ENCODE measurements around the gene FXYD6.

FXYD6 gene

DNA sequence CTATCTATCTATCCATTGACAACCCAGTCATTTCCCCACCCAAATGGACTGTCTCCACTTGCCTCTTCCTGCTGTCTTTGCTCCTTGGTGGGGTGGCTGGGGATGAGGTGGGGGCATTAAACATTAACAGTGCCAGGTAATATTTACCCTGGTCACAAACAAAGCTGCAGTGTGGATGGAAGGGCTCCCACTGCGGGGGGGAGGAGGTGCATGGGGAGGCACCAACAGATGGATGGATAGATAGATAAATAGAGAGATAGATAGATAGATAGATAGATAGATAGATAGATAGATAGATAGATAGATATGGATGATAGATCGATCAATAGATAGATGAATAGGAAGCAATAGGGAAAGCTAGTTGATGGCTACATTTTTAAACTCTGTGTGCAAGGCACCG is 49.6 kb downstream of the FXYD6 start:
- DNase-seq: no peak

DNA sequence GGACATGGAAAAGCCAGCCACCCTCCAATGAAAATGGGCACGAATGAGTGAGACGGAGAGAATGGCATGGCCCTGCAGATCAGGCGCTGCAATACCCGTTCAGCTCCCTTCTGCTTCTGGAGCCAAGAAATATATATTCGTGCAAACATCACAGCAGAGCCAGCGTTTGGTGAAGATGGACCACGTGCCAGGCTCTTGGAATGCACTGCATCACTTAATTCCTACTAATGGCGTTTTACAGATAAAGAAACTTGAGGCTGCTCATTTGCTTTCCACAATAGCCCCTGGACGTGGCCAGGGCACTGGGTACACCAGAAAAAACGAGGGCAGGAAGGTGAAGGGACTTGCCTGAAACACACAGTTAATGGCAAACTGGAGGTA is 50.3 kb downstream of the FXYD6 start:
- no peak for DNase-seq

DNA sequence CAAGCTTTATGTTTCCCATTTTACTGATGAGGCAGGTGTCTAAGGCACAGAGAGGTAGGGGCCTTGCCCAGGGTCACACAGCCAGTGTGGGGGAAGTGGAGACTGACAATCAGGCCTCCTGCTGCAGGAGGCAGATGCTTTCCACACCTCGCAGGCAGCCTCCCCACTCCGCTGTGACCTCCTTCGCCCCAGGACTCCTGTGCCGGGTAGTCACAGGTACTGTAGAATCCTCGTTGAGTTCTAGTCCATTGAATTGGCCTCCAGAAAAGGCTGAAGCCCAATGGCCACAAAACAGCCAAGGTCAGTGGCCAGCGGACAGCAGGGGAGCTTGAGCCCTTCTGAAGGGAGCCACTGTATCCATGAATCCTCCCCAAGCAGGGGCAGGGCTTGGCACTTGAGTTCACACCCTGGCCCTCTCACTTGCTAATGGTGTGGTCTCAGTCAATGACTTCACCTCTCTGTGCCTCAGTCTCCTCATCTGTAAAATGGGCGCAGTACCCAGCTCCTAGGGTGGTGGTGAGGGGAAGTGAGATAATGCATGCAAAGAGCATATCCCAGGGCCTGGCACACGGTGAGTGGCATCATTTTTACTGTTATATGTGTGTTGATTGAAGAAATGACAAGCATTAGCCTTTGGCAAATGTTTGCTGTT is 50.8 kb downstream of the FXYD6 start:
- DNase-seq: no peak

DNA sequence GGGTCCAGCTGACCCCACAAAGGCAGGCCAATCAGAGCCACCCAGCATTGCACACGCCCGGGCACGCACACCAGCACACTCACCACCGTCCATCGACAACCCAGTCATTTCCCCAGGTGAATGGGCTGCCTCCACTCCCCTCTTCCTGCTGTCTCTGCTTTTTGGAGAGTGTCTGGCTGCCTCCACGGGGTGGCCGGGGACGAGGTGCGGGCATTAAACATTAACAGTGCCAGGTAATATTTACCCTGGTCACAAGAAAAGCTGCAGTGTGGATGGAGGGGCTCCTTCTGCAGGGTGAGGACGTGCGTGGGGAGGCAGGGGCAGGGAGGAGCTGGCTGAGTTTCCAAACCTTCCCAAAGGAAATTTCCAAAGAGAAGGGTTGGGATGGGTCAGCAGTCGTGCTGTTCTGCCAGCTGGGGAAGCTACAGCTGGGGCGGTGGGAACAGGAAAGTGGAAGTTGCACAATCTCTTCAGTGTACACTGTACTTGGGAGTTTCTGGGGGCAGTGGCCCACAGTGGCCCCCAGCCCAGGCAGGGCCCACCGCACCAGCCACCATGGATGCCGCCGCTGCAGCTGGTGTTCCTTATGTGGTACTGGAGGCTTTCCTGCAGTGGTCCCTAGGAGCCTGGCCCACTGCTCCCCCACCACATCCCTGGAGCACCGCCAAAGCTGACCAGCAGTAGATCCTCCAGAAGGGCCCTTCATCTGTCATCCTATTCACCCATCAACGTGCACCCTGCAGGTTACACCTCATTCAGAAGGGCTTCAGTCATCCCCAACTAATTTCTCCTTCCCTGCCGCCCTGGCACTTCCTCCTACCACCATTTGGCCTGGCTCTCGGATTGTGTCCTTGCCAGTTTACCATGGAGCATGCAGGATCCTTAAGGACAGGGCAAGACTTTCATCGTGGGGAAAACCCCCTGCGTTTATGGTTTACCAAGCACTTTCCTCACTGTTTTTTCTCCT is 51.6 kb downstream of the FXYD6 start, which contains the start of gene FXYD2:
Gene FXYD2, minus strand, starts transcription at position 174 of the 967 bp plus-strand sequence. Its CDS starts 66 bp downstream, at position 108.
- DNase-seq: no peak

DNA sequence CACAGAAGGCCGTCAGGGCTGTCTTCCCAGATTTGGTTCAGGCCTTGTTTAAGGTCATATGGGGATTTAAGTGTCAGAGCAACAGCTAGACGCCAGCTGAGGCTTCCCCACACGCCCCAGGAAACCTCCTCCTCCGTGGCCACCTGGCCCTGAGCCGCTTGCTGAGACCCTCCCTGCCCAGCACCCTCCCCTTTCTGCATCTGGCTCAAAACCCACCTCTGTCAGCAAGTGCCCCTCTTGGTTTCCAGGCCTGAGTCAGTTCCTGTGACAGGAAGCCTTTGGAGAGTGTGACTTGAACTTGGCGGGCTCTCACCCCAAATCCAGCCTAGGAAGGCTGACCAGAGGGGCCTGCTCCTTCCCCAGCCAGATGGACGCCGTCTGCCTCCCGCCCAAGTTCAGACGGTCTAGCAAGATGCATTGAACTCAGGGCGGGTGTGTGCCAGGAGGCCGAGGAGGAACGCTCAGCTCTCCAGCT is 52.5 kb downstream of the FXYD6 start:
- peak; percentile 0 for DNase-seq

DNA sequence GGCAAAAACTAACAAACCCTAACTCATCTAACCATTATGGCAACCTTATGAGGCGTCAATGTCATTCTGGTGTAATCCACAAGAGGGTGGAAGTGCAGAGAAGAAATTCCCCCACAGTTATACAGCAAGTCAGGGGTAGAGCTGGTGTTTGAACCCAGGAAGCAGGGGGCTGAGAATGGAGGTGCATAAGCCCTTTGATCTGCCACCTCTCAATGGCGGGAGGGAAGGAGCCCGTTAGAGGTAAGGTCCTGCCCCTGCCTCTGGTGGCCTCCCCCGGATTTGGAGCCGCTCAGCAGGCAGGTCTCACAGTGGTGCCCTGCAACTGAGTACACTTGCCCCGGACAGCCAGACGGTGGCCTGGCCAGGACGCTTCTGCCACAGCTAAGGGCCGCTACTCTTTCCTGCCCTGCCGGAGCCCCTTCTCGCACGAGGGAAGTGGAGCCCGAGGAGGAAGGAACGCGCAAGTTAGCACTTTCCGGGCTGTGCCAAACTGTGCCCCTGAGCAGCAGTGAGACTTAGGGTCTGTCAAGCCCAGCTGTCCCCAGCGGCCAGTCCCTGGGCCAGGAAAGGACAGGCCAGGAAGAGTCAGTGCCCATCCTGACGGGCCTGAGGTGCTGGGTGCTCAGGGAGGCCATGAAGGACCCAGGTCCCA is 53.0 kb downstream of the FXYD6 start:
- no peak for DNase-seq

DNA sequence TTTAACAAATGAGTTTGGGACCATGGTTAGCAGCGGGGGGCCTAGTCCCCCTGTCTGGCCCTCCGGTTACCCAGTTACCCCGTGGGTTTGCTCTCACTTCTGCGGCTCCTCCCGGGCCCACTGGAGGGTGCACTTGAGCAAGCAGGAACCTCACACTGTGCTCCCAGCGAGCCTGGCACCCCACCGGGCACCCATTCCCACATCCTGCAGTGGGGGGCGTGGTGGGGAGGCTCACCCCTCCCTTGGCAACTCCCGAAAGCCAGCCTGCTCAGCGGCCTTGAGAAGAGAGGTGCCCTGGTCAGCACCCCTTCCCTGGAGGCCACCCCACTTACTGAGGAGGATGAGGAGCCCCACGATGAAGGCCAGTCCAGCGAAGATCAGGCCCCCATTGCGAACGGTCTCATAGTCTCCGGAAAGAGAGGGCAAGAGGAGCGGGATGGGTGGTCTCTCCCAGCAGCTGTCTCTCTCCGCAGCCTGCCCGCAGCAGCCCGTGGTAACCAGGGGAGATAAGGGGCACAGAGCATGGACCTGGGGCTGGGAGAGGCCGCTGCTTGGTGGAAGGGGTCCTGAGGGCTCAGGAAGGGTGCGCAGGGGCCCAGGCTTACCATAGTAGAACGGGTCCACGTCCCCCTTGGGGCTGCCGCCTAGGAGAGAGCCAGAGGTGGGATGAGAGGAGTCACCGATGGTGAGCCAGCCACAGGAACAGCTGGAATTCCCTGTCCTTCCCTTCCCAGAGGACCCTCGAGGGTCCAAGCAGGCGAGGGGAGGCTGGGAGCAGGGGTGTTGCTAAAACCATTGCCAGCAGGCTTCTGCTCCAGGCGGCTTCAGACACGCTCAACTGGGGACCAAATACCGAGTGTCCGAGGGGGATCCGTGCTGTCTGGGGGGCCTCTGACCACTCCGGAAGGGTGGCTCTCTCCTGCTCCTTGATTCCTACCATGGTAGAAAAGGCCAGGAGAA is 54.1 kb downstream of the FXYD6 start:
- DNase-seq: peak; percentile 0

DNA sequence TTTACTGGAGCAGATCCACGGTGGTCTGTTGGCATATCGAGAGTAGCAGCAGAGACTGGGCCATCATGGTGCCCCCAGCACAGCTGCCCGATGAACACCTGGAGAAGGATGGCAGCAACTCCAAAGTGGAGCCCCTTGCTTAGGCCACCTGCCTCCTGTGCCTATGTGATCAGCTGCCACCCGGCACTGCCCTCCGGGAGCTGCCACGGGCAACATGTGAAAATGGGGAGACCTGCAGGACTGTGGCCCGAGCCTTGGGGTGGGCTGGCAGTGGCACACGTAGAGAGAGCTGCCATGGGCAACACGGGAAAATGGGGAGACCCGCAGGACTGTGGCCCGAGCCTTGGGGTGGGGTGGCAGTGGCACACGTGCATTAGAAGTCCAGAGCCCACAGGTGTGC is 55.0 kb downstream of the FXYD6 start:
- DNase-seq: no peak

DNA sequence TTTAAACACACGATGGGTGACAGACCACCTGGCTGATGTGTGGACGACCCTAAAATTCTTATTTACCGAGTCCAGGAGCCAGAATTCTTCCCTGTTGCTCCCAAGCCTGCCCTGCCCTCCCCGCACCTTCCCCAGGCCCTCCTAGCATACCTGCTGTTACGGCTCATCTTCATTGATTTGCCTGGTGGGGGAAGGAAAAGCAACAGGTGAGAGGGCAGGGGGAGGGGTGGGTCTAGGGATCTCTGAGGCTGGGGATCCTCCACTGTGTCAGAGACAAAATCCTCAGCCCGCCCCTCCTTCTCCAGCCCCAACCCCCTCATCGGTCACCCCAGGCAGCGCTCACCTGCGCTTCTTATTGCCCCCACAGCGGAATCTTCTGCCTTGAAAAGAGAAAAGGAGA is 55.9 kb downstream of the FXYD6 start:
- no peak for DNase-seq

DNA sequence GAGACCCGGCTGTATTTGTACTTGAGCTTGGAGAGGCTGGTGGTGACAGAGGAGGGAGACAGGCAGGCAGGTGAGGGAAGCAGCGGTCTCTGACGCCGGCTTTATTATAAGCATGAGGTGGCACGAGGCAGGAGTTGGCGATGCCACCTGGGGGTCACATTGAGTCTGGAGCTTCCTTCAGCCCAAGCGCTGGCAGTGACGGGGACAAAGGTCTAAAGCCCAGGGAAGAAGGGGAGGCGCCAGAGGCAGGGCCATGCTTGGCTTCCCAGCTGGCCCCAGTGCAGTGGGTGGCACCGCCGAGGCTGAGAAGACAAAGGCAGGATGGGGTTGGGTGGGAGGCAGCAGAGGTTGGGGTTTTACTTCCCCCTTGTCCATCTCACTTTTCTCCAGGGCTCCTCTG is 56.4 kb downstream of the FXYD6 start:
- no peak for DNase-seq

DNA sequence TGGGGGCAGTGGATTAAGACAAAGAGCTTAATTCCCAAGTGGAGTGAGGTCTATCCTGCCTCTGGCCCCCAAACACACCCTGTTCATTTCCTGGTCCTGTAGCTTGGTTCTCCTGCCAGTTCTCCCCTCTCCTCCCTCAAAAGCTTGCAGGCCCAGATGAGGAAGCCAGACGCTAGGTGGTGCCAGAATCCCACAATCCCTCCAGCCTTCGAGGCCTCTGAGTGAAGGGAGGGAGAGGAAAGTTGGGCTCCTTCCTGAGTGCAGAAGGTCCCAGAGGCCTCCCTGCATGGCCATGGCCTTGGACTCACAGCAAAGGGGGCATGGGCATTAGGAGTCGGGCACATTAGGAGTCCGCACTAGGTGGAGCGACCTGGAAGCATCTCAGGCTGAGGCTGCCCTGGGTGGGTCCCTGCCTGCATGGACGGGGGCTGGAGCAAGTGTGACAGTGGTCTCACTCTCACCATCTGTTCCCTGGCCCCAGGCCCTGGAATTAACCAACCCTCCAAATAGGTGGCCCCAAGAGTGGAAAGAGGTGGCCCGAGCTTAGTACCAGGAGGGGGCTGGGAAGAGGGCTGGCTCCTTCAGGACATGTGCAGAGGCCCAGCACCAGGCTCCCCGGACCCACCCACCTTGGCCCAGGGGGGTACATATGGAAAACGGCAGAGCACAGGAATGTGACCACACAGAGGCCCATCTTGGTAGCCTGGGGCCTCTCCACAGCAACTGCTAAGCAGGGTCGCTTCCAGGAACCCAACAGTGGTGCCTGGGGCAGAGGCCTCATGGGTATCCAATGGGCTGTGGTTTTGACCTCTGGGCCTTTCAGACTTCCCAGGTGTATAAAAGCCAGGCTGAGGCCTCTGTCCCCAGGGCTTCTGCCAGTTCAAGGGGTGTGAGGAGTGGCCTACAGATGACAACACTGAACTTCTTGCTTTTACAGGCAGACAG is 57.1 kb downstream of the FXYD6 start:
- peak; percentile 59 for DNase-seq

DNA sequence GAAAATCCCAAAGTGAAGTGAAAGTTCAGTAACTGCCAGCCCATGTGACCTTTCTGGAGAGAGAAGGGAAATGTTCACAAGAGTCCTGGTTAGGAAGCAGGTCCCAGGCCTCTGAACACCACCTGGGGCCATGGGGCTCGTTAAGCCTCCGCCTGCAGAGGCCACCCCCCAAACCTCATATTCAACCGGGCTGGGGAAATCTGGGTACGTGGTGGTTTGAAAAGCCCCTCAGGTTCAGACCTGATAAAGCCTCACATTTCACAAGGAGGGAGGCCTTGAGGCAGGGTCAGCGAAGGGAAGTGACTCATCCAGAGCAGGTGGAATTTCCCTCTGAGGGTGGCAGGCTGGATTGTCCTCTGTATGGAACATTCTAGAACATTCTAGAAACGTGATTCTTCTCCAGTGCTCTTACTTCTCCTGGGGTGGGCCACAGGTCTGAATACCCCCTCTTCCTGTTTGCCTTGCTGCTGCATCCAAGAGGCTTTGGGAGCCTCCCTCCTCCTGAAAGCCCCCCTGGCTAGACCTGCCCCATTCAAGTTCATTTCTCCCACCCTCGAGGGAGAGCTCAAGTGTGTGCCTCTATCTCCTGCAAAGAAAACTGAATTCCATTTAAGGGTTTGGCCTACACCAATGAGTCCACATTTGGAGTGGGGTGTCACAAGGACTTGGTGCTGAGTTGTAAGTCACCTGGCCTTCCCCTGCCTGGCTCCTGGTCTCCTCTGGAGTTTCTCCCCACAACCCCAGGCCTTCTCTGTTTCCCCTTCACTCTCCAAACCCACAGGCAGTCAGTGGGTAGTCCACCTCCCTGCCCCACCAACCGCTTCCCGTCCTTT is 58.2 kb downstream of the FXYD6 start:
- no peak for DNase-seq

DNA sequence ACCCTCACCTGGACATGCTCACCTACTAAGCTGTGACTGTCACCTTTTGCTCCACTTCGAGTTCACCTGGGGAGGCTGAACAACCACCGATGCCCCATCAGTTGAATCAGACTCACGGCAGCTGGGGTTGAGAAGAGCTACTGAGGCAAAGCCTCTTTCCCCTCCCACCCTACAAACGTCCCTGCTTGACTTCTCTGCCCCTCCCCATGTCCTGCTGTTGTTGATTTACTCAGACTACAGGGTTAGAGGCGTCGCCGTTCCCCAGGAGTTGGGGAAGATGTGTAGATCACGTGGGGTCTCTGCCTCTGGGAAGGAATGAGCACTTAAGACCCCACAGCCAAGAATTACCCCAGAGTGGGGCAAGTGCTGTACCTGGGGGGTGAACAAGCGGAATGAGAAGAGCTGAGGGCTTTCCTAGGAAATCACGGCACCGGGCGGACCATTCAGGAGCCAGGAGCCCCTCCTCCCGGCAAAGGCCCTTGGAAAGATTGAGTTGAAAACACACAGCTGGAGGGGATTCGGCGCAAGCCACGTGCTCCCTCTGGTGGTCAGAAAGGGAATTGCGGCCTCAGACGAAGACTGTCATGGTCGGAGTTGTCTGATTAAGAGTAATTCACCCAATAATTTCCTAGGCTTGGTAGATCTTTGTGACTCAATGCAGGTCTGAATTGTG is 59.0 kb downstream of the FXYD6 start:
- peak; percentile 71 for DNase-seq

DNA sequence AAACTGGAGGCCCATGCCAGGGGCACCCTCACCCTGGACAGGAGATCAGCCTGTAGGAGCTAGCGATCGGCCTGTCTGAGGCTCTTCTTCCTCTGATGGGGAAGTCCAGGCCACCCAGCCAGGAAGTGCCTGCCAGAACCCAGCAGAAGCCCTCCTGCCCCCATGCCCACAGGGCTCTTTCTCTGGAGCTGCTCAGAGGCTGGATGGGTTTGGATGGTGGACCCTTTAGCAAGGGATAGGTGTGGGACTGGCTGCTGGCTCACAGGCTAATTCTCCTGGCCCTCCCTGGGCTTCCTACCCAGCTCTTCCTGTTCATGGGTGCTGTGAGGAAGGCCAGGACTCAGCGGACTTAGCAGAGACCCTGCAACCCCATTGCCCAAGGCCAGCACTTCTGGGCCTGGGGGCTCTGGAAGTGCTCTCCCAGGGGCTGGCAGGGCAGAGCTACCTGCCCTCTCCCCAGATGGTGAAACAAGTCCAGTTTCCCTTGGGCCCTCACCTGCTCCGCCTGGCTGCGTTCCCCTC is 59.6 kb downstream of the FXYD6 start:
- DNase-seq: no peak

DNA sequence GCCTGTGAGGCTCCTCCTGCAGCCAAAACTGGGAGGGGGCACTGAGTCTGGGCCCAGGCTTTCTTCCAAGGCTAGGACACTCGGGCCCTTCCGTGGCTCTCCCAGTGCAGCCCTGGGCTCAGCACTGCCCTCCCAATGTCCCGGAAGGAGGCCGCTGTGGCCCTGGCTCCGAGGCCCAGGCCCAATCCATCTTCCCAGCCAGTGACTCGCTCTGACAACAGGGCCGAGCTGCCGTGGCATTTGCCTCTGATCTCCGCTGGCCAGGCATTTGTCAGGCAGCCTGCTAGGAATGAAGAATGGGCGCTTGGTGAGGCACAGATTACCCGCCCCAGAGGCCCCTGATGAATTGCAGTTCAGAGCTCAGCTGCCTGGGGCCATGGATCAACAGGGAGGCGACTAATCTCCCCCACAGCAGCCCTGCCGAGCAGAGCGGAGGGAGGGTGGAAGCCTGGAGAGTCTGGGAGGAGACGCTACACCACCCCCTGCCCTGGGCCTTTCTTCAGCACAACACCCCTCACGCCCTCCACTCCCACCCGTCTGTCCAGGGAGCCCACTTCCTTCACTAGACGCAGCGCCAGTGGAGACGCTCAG is 60.2 kb downstream of the FXYD6 start:
- no peak for DNase-seq

DNA sequence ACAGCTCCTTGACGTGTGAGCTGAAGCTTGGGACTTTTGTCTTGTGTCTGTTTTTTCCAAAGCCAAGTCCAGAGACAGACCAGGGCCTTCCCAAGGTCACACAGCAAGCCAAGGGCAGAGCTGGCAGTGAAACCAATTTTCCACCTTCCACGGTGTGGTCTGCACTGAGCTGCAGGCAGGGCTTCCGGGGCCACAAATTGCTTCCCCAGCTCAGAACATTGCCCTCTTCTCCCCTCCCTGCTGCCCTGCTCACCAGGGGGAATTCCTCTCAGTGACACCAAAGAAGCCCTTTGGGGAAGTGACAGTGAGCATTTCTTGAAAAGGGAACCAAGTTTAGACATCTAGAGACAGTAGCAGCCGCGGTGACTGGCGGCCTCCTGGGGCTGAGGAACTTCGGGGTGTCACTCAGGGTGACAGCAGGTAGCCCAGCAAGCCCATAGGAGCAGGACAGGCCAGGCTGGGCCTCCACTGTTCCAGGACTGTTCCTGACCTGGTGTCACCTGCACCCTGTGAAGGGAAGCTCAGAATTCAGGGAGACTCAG is 61.1 kb downstream of the FXYD6 start:
- no peak for DNase-seq

DNA sequence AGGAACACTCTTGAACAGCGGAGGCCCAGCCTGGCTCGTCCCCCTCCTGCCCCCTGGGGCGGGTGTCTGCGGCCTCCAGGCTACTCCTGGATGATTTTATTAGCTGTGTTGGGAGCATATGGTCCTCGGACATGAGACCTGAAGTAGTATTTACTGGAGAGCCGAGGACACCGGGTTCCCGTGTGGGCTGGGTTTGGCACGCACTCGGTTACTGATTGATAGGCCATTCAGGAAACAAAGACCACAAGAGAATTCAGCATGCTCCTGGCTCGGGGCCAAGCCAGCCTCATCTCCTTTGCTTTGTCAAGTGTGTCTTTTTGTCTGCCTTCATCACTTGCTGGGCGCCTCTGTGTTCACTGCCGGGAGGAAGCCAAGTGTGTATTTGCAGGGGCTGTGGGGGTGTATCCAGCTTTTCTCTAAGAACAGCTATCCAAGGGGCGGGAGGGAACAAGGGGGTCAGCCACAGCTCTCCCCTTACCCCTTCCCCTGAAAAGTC is 61.6 kb downstream of the FXYD6 start:
- peak; percentile 7 for DNase-seq

DNA sequence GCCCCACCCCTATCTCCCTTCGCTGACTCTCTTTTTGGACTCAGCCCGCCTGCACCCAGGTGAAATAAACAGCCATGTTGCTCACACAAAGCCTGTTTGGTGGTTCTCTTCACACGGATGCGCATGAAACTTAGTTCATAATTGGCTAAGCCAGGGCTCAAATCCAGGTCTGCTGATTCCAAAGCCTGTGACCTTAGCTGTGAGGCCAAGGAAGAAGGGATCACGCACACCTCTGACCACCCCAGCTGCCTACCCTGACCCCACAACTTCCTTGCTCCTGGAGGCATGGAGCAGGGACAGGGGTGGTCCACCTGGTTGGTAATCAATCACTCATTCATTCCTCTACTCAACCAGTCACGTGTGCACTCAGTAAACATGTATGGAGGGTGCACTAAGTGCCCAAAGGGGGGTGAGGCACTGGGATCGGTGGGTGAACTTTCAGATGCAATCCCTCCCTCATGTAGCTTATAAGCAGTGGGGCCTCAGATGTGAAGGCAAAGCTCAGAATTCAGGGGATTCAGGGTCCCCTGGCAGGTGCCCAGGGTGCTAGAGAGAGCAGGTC is 62.2 kb downstream of the FXYD6 start:
- no peak for DNase-seq
